ENCODE measurements around the gene RUNX1. TPM values are rescaled to one million over a fixed set of nuclear protein-coding genes. Genes with fewer than 3 reads are reported as not detected.

RUNX1 gene
- total RNA-seq, 1 donor = 40.9 TPM

- Histone ChIP-seq H3K4me3 (ENCODE audit: insufficient read depth, low read length) (no peak overlapping the region), H3K9me3 (ENCODE audit: low read depth, low read length) (no peaks in the 10 kb centered on the region), H3K4me2 (ENCODE audit: insufficient read depth, low read length) (no peak overlapping the region), H3K79me2 (ENCODE audit: insufficient read depth, low read length) (no peaks in the 10 kb centered on the region), H3K27me3 (ENCODE audit: insufficient read depth, low read length) (no peaks in the 10 kb centered on the region), H3K36me3 (ENCODE audit: insufficient read depth, low read length) (no peaks in the 10 kb centered on the region), H3K4me1 (ENCODE audit: insufficient read depth, low read length) (peaks cover 7% of the 10 kb centered on the region), H4K20me1 (ENCODE audit: insufficient read depth, low read length) (no peaks in the 10 kb centered on the region), H2AFZ (ENCODE audit: low read length) (no peak overlapping the region), H3K27ac (ENCODE audit: low read depth, low read length) (no peak overlapping the region)
- no peak for DNase-seq (ENCODE audit: insufficient read length, low spot score, missing footprints)
- TF ChIP-seq CTCF (IDR thresholded peaks at IDR 0.05; ENCODE audit: extremely low read depth, low read depth, low read length) = no peak
These were observed 17.7 kb upstream of the RUNX1 start for GRCh38 chr21:35066824-35067223.

- H3K4me2 ChIP-seq (ENCODE audit: insufficient read depth, low read length) = no peak overlapping the region
- H3K4me1 ChIP-seq (ENCODE audit: insufficient read depth, low read length) = no peaks in the 10 kb centered on the region
- H3K27me3 ChIP-seq (ENCODE audit: insufficient read depth, low read length) = no peaks in the 10 kb centered on the region
- no peaks in the 10 kb centered on the region for H3K36me3 ChIP-seq (ENCODE audit: insufficient read depth, low read length)
- no peaks in the 10 kb centered on the region for H3K79me2 ChIP-seq (ENCODE audit: insufficient read depth, low read length)
- no peaks in the 10 kb centered on the region for H3K9me3 ChIP-seq (ENCODE audit: low read depth, low read length)
- no peak overlapping the region for H3K27ac ChIP-seq (ENCODE audit: low read depth, low read length)
- H4K20me1 ChIP-seq (ENCODE audit: insufficient read depth, low read length) = no peaks in the 10 kb centered on the region
- no peak overlapping the region for H3K4me3 ChIP-seq (ENCODE audit: insufficient read depth, low read length)
- TF ChIP-seq CTCF (IDR thresholded peaks at IDR 0.05; ENCODE audit: extremely low read depth, low read depth, low read length) = no peak
- DNase-seq (ENCODE audit: insufficient read length, low spot score, missing footprints) = no peak
- no peak overlapping the region for H2AFZ ChIP-seq (ENCODE audit: low read length)
These were observed 14.5 kb upstream of the RUNX1 start for GRCh38 chr21:35063428-35064172.

- Histone ChIP-seq H3K79me2 (ENCODE audit: insufficient read depth, low read length) (no peaks in the 10 kb centered on the region), H3K27me3 (ENCODE audit: insufficient read depth, low read length) (no peaks in the 10 kb centered on the region), H3K27ac (ENCODE audit: low read depth, low read length) (no peak overlapping the region), H3K4me2 (ENCODE audit: insufficient read depth, low read length) (no peak overlapping the region), H2AFZ (ENCODE audit: low read length) (no peak overlapping the region), H3K4me3 (ENCODE audit: insufficient read depth, low read length) (no peak overlapping the region), H3K36me3 (ENCODE audit: insufficient read depth, low read length) (no peaks in the 10 kb centered on the region), H3K9me3 (ENCODE audit: low read depth, low read length) (no peaks in the 10 kb centered on the region), H4K20me1 (ENCODE audit: insufficient read depth, low read length) (no peaks in the 10 kb centered on the region), H3K4me1 (ENCODE audit: insufficient read depth, low read length) (no peaks in the 10 kb centered on the region)
- peak; percentile 65 for DNase-seq (ENCODE audit: insufficient read length, low spot score, missing footprints)
- TF ChIP-seq CTCF (IDR thresholded peaks at IDR 0.05; ENCODE audit: extremely low read depth, low read depth, low read length) = no peak
These were observed 12.9 kb upstream of the RUNX1 start for GRCh38 chr21:35062016-35062415.

- Histone ChIP-seq H3K79me2 (ENCODE audit: insufficient read depth, low read length) (no peaks in the 10 kb centered on the region), H3K9me3 (ENCODE audit: low read depth, low read length) (no peaks in the 10 kb centered on the region), H3K4me2 (ENCODE audit: insufficient read depth, low read length) (no peak overlapping the region), H3K36me3 (ENCODE audit: insufficient read depth, low read length) (no peaks in the 10 kb centered on the region), H4K20me1 (ENCODE audit: insufficient read depth, low read length) (no peaks in the 10 kb centered on the region), H3K27ac (ENCODE audit: low read depth, low read length) (no peak overlapping the region), H3K27me3 (ENCODE audit: insufficient read depth, low read length) (no peaks in the 10 kb centered on the region), H3K4me1 (ENCODE audit: insufficient read depth, low read length) (no peaks in the 10 kb centered on the region), H3K4me3 (ENCODE audit: insufficient read depth, low read length) (no peak overlapping the region), H2AFZ (ENCODE audit: low read length) (no peak overlapping the region)
- no peak for DNase-seq (ENCODE audit: insufficient read length, low spot score, missing footprints)
- TF ChIP-seq CTCF (IDR thresholded peaks at IDR 0.05; ENCODE audit: extremely low read depth, low read depth, low read length) = no peak
These were observed 10.6 kb upstream of the RUNX1 start for GRCh38 chr21:35059742-35060141.

Measured in osteoblast (primary cell).